GM23248 (cell line): ENCODE data around the gene TMEM260. TPM values are rescaled to one million over a fixed set of nuclear protein-coding genes. Genes with fewer than 3 reads are reported as not detected.

Experiments
- DNase-seq: peaks from one replicate; pipeline ENCODE4 v3.0.0-alpha.2; 2015
- H2AFZ ChIP-seq: fragments of 200-600 bp; sonication (generic); 2 replicates; pipeline ENCODE4 v1.6.1; 2016; ENCODE audit warnings: antibody characterized with exemption
- H3F3A ChIP-seq: fragments of 200-600 bp; sonication (generic); 2 replicates; pipeline ENCODE4 v1.6.1; 2016; ENCODE audit warnings: mild to moderate bottlenecking, antibody characterized with exemption, mixed run types; ENCODE audit not compliant: insufficient read depth
- H3K27ac ChIP-seq: fragments of 200-600 bp; sonication (generic); 2 replicates; pipeline ENCODE4 v1.5.1; 2016; ENCODE audit warnings: mild to moderate bottlenecking
- H3K27me3 ChIP-seq: fragments of 200-600 bp; sonication (generic); replicated peaks from 2 replicates; pipeline ENCODE4 v1.6.1; 2016; ENCODE audit warnings: mild to moderate bottlenecking; ENCODE audit not compliant: insufficient read depth
- H3K36me3 ChIP-seq: fragments of 200-600 bp; sonication (generic); 2 replicates; pipeline ENCODE4 v1.6.1; 2016; ENCODE audit warnings: low read depth, mild to moderate bottlenecking
- H3K4me1 ChIP-seq: fragments of 200-600 bp; sonication (generic); 2 replicates; pipeline ENCODE4 v1.6.1; 2016; ENCODE audit warnings: mild to moderate bottlenecking; ENCODE audit not compliant: insufficient read depth
- H3K4me2 ChIP-seq: fragments of 200-600 bp; sonication (generic); one replicate; pipeline ENCODE4 v1.6.1; 2016; ENCODE audit warnings: mild to moderate bottlenecking; ENCODE audit not compliant: unreplicated experiment
- H3K4me3 ChIP-seq: fragments of 200-600 bp; sonication (generic); 2 replicates; pipeline ENCODE4 v1.5.1; 2016; ENCODE audit warnings: mild to moderate bottlenecking
- H3K79me2 ChIP-seq: fragments of 200-600 bp; sonication (generic); 2 replicates; pipeline ENCODE4 v1.6.1; 2016; ENCODE audit warnings: mild to moderate bottlenecking; ENCODE audit not compliant: insufficient read depth
- H3K9ac ChIP-seq: fragments of 200-600 bp; sonication (generic); 2 replicates; pipeline ENCODE4 v1.6.1; 2016; ENCODE audit warnings: mild to moderate bottlenecking
- H3K9me2 ChIP-seq: fragments of 200-600 bp; sonication (generic); 2 replicates; pipeline ENCODE4 v1.6.1; 2016; ENCODE audit warnings: mixed run types, mild to moderate bottlenecking, moderate library complexity; ENCODE audit not compliant: insufficient read depth
- H3K9me3 ChIP-seq: fragments of 200-600 bp; sonication (generic); one replicate; pipeline ENCODE4 v1.6.1; 2017; ENCODE audit warnings: low read depth
- H4K20me1 ChIP-seq: fragments of 200-600 bp; sonication (generic); 2 replicates; pipeline ENCODE4 v1.6.0; 2016; ENCODE audit not compliant: insufficient read depth
- EZH2 ChIP-seq: fragments of 200-600 bp; sonication (generic); IDR thresholded peaks from 2 replicates; pipeline ENCODE4 v1.6.1; 2018; ENCODE audit warnings: antibody characterized with exemption, mild to moderate bottlenecking; ENCODE audit not compliant: insufficient read depth, poor library complexity, severe bottlenecking
- EZH2phosphoT487 ChIP-seq: fragments of 200-600 bp; sonication (generic); IDR thresholded peaks from 2 replicates; pipeline ENCODE4 v1.6.1; 2018; ENCODE audit warnings: antibody characterized with exemption, moderate library complexity, mild to moderate bottlenecking, low read depth; ENCODE audit not compliant: insufficient read depth
- WGBS, 2 experiments: methylation state at CpG; one replicate each; pipeline ENCODE4 v1.1.6; 2015 to 2017; ENCODE audit warnings: low lambda C conversion rate in 2 of 2, low coverage in 1 of 2; ENCODE audit errors: missing lambda C conversion rate in 2 of 2; 5-methylcytosine and 5-hydroxymethylcytosine counted together
- in situ Hi-C: fragments of 300-500 bp; cut with MboI; formaldehyde crosslinking; loops from 2 replicates; pipeline ENCODE4 v1.15.0; 2020
- polyA plus RNA-seq: library from polyadenylated mRNA; unstranded; fragments of >200 nt; fragmentation: Nextera tagmentation; extraction: Ambion mirVana; gene quantifications from 2 replicates; pipeline ENCODE4 v1.2.1, GENCODE V29; 2016
- total RNA-seq: library from RNA; depleted of rRNA; stranded (reverse); fragments of >200 nt; shearing (Covaris generic); gene quantifications from 2 replicates; pipeline ENCODE4 v1.2.3, GENCODE V29; 2014

TMEM260 gene
- total and polyA plus RNA-seq, 2 experiments from 2014 or later = 14.2 to 19.6 TPM

DNA sequence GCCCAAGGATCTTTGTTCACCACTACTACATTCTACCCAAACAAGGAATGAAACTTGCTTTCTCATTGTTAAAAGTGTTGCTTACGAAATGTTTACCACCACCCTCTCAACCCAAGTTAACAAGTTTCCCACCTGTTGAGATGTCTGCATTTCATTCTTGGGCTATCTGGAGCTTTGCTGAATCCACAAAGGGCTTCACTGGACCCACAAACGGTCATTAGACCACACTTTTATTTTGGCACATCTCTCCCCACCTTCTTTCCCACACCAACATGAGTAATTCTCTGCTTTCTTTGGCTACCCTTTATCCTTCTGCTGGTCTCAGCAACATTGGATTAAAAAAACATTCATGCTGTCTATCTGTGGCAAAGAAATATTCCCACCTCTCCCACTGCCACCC, 78.0 kb downstream of the TMEM260 start:
- no peak for DNase-seq

DNA sequence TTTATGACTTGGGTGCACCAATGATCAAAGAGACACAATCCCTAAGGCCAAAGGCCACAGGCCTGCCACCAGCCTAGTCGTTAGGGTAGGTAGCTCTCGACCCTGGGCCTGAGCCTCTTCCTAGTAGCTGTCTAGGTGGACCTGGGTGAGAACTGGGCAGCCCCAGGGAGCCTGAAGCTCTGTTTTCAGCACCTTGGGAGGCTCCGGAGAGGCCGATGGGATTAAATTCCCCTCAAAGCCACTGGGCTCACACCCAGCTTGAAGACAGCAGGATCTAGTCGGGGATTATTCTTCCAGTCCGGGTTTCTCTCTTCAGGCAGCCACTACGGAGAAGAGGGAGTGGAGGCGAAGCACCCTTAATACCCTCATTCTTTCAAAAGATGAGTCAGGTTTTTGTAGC, 79.8 kb downstream of the TMEM260 start:
- 29 to 31% methylated on average over 8 of the region's 8 CpGs for WGBS, 2 experiments
- Histone ChIP-seq H3F3A (no peaks in the 10 kb centered on the region), H3K36me3 (no peaks in the 10 kb centered on the region), H3K9me3 (no peaks in the 10 kb centered on the region), H3K4me2 (no peak overlapping the region), H3K9ac (no peak overlapping the region), H4K20me1 (no peaks in the 10 kb centered on the region), H2AFZ (no peak overlapping the region), H3K27ac (no peak overlapping the region), H3K4me3 (no peak overlapping the region), H3K9me2 (no peaks in the 10 kb centered on the region), H3K4me1 (no peaks in the 10 kb centered on the region), H3K27me3 (no peaks in the 10 kb centered on the region), H3K79me2 (no peaks in the 10 kb centered on the region)
- no peak for TF ChIP-seq EZH2
- TF ChIP-seq EZH2phosphoT487 = no peak
- in situ Hi-C loops = loop anchor here (25.0 kb wide), 1 partner anchor 653 kb away; no protein-coding TSS in a partner anchor
- no peak for DNase-seq

More for the DNA sequence above, 78.0 kb downstream of the TMEM260 start:
- Histone ChIP-seq H3K9ac (no peak overlapping the region), H3K27me3 (no peaks in the 10 kb centered on the region), H3K36me3 (no peaks in the 10 kb centered on the region), H2AFZ (no peak overlapping the region), H3K4me1 (no peaks in the 10 kb centered on the region), H3K79me2 (no peaks in the 10 kb centered on the region), H3K27ac (no peak overlapping the region), H3K9me3 (no peaks in the 10 kb centered on the region), H3F3A (no peaks in the 10 kb centered on the region), H4K20me1 (no peaks in the 10 kb centered on the region), H3K9me2 (no peaks in the 10 kb centered on the region), H3K4me3 (no peak overlapping the region), H3K4me2 (no peak overlapping the region)
- WGBS, 2 experiments = 65 to 71% methylated on average over 2 of the region's 2 CpGs
- in situ Hi-C loops = loop anchor here (25.0 kb wide), 1 partner anchor 655 kb away; no protein-coding TSS in a partner anchor
- TF ChIP-seq EZH2phosphoT487 (no peak), EZH2 (no peak)

DNA sequence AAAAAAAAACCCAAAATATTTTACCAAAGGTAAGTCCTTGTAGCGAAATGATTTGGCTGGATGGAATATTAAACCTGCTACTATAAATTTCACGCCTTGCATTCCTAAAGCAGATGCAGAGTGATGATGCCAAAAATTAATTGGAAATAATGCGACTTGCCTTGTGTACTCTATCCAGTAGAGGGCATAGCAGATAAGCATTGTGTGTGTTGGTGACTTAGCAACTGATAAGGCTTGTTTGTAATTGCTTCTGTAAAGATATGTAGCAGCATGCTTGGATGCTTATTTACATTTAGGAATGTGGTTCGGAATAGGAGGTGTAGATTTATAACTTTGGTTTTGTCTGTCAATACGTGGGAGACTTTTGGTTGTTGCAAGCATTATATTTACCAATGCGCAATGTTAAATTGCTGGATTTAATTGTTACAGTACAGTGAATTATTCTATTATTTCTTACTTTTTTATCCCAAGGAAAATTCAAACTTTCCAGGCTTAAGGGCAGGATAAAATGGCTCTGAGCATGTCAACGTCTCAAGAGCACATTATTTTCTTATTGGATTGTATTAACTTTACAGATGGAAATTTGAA, 80.5 kb downstream of the TMEM260 start:
- in situ Hi-C loops = loop anchor here (25.0 kb wide), 1 partner anchor 652 kb away; no protein-coding TSS in a partner anchor
- Histone ChIP-seq H3K36me3 (no peaks in the 10 kb centered on the region), H3F3A (no peaks in the 10 kb centered on the region), H3K4me3 (no peak overlapping the region), H4K20me1 (no peaks in the 10 kb centered on the region), H3K27me3 (no peaks in the 10 kb centered on the region), H3K9me3 (no peaks in the 10 kb centered on the region), H3K27ac (no peak overlapping the region), H3K79me2 (no peaks in the 10 kb centered on the region), H3K9me2 (no peaks in the 10 kb centered on the region), H3K4me2 (no peak overlapping the region), H3K9ac (no peak overlapping the region), H3K4me1 (no peaks in the 10 kb centered on the region), H2AFZ (no peak overlapping the region)
- no peak for TF ChIP-seq EZH2phosphoT487
- no peak for TF ChIP-seq EZH2
- DNase-seq = peak; percentile 55
- WGBS, 2 experiments = 30 to 31% methylated on average over 7 of the region's 7 CpGs

DNA sequence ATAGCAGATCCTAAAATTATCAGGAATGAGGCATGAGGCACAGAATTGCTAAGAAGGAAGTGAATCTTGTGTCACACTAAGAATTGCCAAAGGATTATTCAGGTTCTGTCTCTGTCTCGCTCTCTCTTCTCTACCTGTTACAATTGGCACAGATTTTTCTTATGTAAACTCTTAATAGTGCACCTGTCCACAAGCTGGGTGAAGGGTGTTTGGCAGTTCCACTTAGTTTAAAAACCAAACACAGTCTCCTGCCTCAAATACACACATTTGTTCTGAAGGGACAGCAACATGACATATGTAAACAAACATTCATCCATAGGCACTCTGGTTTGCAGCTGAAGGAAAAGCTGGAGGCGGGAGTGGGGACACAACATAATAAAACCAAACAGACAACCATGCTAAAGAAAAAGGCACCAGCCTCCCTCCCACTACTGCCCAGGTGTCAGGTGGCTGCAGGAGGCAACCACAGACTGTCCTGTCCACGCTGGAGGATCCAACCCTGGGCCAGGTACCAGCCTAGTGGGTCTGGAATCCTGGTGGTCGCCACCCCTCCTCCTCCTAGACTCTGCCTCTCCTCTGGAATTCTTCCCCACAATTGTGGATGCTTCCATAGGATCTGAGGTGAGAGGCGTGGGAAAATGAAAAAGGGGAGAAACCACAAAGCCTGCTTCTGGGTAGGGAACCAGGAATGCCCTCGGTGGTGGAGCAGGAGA, 81.2 kb downstream of the TMEM260 start:
- Histone ChIP-seq H3K4me2 (no peak overlapping the region), H2AFZ (no peak overlapping the region), H3K79me2 (no peaks in the 10 kb centered on the region), H3K4me3 (no peak overlapping the region), H3K4me1 (no peaks in the 10 kb centered on the region), H3K9ac (no peak overlapping the region), H3K27ac (no peak overlapping the region), H3K9me3 (no peaks in the 10 kb centered on the region), H4K20me1 (no peaks in the 10 kb centered on the region), H3K27me3 (no peaks in the 10 kb centered on the region), H3K9me2 (no peaks in the 10 kb centered on the region), H3K36me3 (no peaks in the 10 kb centered on the region), H3F3A (no peaks in the 10 kb centered on the region)
- no peak for DNase-seq
- TF ChIP-seq EZH2phosphoT487 (no peak), EZH2 (no peak)
- 32 to 35% methylated on average over 6 of the region's 6 CpGs for WGBS, 2 experiments
- in situ Hi-C loops = loop anchor here (25.0 kb wide), 1 partner anchor 651 kb away; no protein-coding TSS in a partner anchor
